CD8-positive, alpha-beta memory T cell (primary cell): ENCODE data around the gene ALDH1A3. TPM values are rescaled to one million over a fixed set of nuclear protein-coding genes. Genes with fewer than 3 reads are reported as not detected.

Experiments
- CTCF ChIA-PET: fragments of 350-600 bp; sonication (Branson Sonifier 250); formaldehyde crosslinking; loops from one replicate; lab custom pipeline; 2021; ENCODE audit warnings: antibody characterized with exemption; lab: Charles Lee
- POLR2A ChIA-PET: fragments of 350-600 bp; sonication (Branson Sonifier 250); formaldehyde crosslinking; loops from one replicate; lab custom pipeline; 2021; ENCODE audit warnings: antibody characterized with exemption; lab: Charles Lee
- DNase-seq, 5 donors: peaks; one replicate each; pipeline versions ENCODE4 v3.0.0 to v3.0.0-alpha.2; 2020 to 2022; ENCODE audit warnings: mixed read lengths in 1 of 5
- H3K27ac ChIP-seq: one replicate; pipeline ENCODE4 v1.7.0; 2013; ENCODE audit warnings: low read depth, mild to moderate bottlenecking, low read length, moderate library complexity
- H3K27me3 ChIP-seq: 2 replicates; pipeline ENCODE4 v1.7.0; 2013; ENCODE audit warnings: low read length, mild to moderate bottlenecking; ENCODE audit not compliant: insufficient read depth, poor library complexity, severe bottlenecking
- H3K36me3 ChIP-seq: 2 replicates; pipeline ENCODE4 v1.7.0; 2013; ENCODE audit warnings: mild to moderate bottlenecking, low read length, moderate library complexity; ENCODE audit not compliant: insufficient read depth
- H3K4me1 ChIP-seq: 2 replicates; pipeline ENCODE4 v1.7.0; 2013; ENCODE audit warnings: mild to moderate bottlenecking, low read length, moderate library complexity; ENCODE audit not compliant: insufficient read depth
- H3K4me3 ChIP-seq: 2 replicates; pipeline ENCODE4 v1.7.0; 2013; ENCODE audit warnings: mild to moderate bottlenecking, low read length
- H3K9me3 ChIP-seq: 2 replicates; pipeline ENCODE4 v1.7.0; 2013; ENCODE audit warnings: mild to moderate bottlenecking, low read length
- H3K27ac Mint-ChIP-seq, 8 donors: one replicate each; pipeline ENCODE4 v1.8.0; 2020 to 2021; ENCODE audit warnings: mixed read lengths in 8 of 8, mild to moderate bottlenecking in 6 of 8, inconsistent platforms in 3 of 8, moderate library complexity in 3 of 8
- H3K27me3 Mint-ChIP-seq, 2 donors: one replicate each; pipeline ENCODE4 v1.8.0; 2020 to 2021; ENCODE audit warnings: mixed read lengths in 2 of 2, mild to moderate bottlenecking in 1 of 2, moderate library complexity in 1 of 2
- H3K36me3 Mint-ChIP-seq, 3 donors: one replicate each; pipeline ENCODE4 v1.8.0; 2020 to 2021; ENCODE audit warnings: mixed read lengths in 3 of 3, inconsistent platforms in 1 of 3, mild to moderate bottlenecking in 1 of 3
- H3K4me1 Mint-ChIP-seq, 3 donors: one replicate each; pipeline ENCODE4 v1.8.0; 2020 to 2021; ENCODE audit warnings: mixed read lengths in 3 of 3, inconsistent platforms in 1 of 3, mild to moderate bottlenecking in 1 of 3
- H3K4me3 Mint-ChIP-seq, 7 donors: one replicate each; pipeline ENCODE4 v1.8.0; 2020 to 2021; ENCODE audit warnings: mixed read lengths in 7 of 7, mild to moderate bottlenecking in 6 of 7, moderate library complexity in 4 of 7, inconsistent platforms in 2 of 7
- H3K9me3 Mint-ChIP-seq, 5 donors: one replicate each; pipeline ENCODE4 v1.8.0; 2020 to 2022; ENCODE audit warnings: mixed read lengths in 5 of 5, mild to moderate bottlenecking in 3 of 5, moderate library complexity in 2 of 5, inconsistent platforms in 1 of 5
- polyA plus RNA-seq: library from polyadenylated mRNA; unstranded; fragments of 300-500 nt; fragmentation: Illumina TruSeq; gene quantifications from one replicate; pipeline ENCODE4 v1.2.3, GENCODE V29; 2021
- total RNA-seq, 2 experiments: library from RNA; stranded (reverse); gene quantifications; one replicate each; pipeline ENCODE4 v1.2.3, GENCODE V29; 2021

ALDH1A3 gene
- total and polyA plus RNA-seq, 3 experiments from 2014 or later, result not detected

- H3K4me1 Mint-ChIP-seq, result no peaks in the 10 kb centered on the region
- H3K36me3 Mint-ChIP-seq, result peaks cover 0 to 2% (median 0%) of the 10 kb centered on the region in 3 donors
- no peaks in the 10 kb centered on the region for H3K27me3 ChIP-seq
- H3K27me3 Mint-ChIP-seq, result peaks cover 6 to 27% of the 10 kb centered on the region in 2 donors
- no peak for DNase-seq
- no peaks in the 10 kb centered on the region for H3K36me3 ChIP-seq
- no peak overlapping the region for H3K27ac ChIP-seq
- no peak overlapping the region for H3K4me3 Mint-ChIP-seq
- ChIA-PET CTCF (interaction anchor here (1.5 kb wide), 1 partner anchor 11 kb away, joined by 6 read pairs; no protein-coding TSS in a partner anchor), POLR2A (no interaction called here)
- no peak overlapping the region for H3K4me3 ChIP-seq
- H3K9me3 Mint-ChIP-seq, result no peaks in the 10 kb centered on the region
- peak overlapping the region in 1 of 8 donors; percentile 70 for H3K27ac Mint-ChIP-seq
- H3K9me3 ChIP-seq, result no peaks in the 10 kb centered on the region
- H3K4me1 ChIP-seq, result no peaks in the 10 kb centered on the region
Observed at GRCh38 chr15:100861511-100861991, 18.1 kb upstream of the ALDH1A3 start.

GRCh38 chr15:100862162-100862561 lies 17.5 kb upstream of the ALDH1A3 start:
- H3K36me3 Mint-ChIP-seq, result peaks cover 0 to 2% (median 0%) of the 10 kb centered on the region in 3 donors
- ChIA-PET POLR2A (no interaction called here), CTCF (interaction anchor here (1.5 kb wide), 1 partner anchor 11 kb away, joined by 6 read pairs; no protein-coding TSS in a partner anchor)
- no peak for DNase-seq
- H3K4me3 ChIP-seq, result no peak overlapping the region
- H3K4me3 Mint-ChIP-seq, result no peak overlapping the region
- no peaks in the 10 kb centered on the region for H3K4me1 ChIP-seq
- H3K9me3 Mint-ChIP-seq, result no peaks in the 10 kb centered on the region
- peaks cover 6 to 27% of the 10 kb centered on the region in 2 donors for H3K27me3 Mint-ChIP-seq
- no peaks in the 10 kb centered on the region for H3K27me3 ChIP-seq
- no peak overlapping the region for H3K27ac ChIP-seq
- H3K27ac Mint-ChIP-seq, result no peak overlapping the region
- H3K36me3 ChIP-seq, result no peaks in the 10 kb centered on the region
- no peaks in the 10 kb centered on the region for H3K4me1 Mint-ChIP-seq
- no peaks in the 10 kb centered on the region for H3K9me3 ChIP-seq

- Histone ChIP-seq H3K27me3 (no peaks in the 10 kb centered on the region), H3K4me1 (no peaks in the 10 kb centered on the region), H3K27ac (no peak overlapping the region), H3K4me3 (no peak overlapping the region), H3K9me3 (no peaks in the 10 kb centered on the region), H3K36me3 (no peaks in the 10 kb centered on the region)
- Mint-ChIP-seq H3K27me3 (peaks cover 6 to 27% of the 10 kb centered on the region in 2 donors), H3K4me1 (no peaks in the 10 kb centered on the region), H3K9me3 (no peaks in the 10 kb centered on the region), H3K36me3 (peaks cover 0 to 2% (median 0%) of the 10 kb centered on the region in 3 donors), H3K27ac (no peak overlapping the region), H3K4me3 (no peak overlapping the region)
- DNase-seq, result no peak
- POLR2A ChIA-PET, result no interaction called here
- CTCF ChIA-PET, result interaction anchor here (1.8 kb wide), 1 partner anchor 10 kb away, joined by 6 read pairs; no protein-coding TSS in a partner anchor
Observed at GRCh38 chr15:100863075-100863795, 16.4 kb upstream of the ALDH1A3 start.

- Histone ChIP-seq H3K4me3 (no peak overlapping the region), H3K27ac (no peak overlapping the region), H3K4me1 (no peaks in the 10 kb centered on the region), H3K36me3 (no peaks in the 10 kb centered on the region), H3K27me3 (no peaks in the 10 kb centered on the region), H3K9me3 (no peaks in the 10 kb centered on the region)
- H3K36me3 Mint-ChIP-seq, result peaks cover 0 to 2% (median 0%) of the 10 kb centered on the region in 3 donors
- H3K27me3 Mint-ChIP-seq, result peaks cover 5 to 27% of the 10 kb centered on the region in 2 donors
- no peaks in the 10 kb centered on the region for H3K4me1 Mint-ChIP-seq
- ChIA-PET CTCF (interaction anchor here (1.8 kb wide), 1 partner anchor 9 kb away, joined by 6 read pairs; no protein-coding TSS in a partner anchor), POLR2A (no interaction called here)
- no peak overlapping the region for H3K4me3 Mint-ChIP-seq
- H3K27ac Mint-ChIP-seq, result no peak overlapping the region
- no peak for DNase-seq
- H3K9me3 Mint-ChIP-seq, result no peaks in the 10 kb centered on the region
Observed at GRCh38 chr15:100863796-100864267, 15.8 kb upstream of the ALDH1A3 start.

GRCh38 chr15:100866386-100867330 lies 13.0 kb upstream of the ALDH1A3 start:
- ChIA-PET CTCF (interaction anchor here (1.4 kb wide), 1 partner anchor 9 kb away, joined by 4 read pairs; no protein-coding TSS in a partner anchor), POLR2A (no interaction called here)
- Histone ChIP-seq H3K9me3 (no peaks in the 10 kb centered on the region), H3K4me3 (no peak overlapping the region), H3K27ac (no peak overlapping the region), H3K27me3 (no peaks in the 10 kb centered on the region), H3K36me3 (no peaks in the 10 kb centered on the region), H3K4me1 (no peaks in the 10 kb centered on the region)
- Mint-ChIP-seq H3K4me1 (no peaks in the 10 kb centered on the region), H3K27me3 (peaks cover 4 to 22% of the 10 kb centered on the region in 2 donors), H3K9me3 (no peaks in the 10 kb centered on the region), H3K27ac (peak overlapping the region in 1 of 8 donors; percentile 58), H3K4me3 (no peak overlapping the region), H3K36me3 (no peaks in the 10 kb centered on the region)
- DNase-seq, result no peak

- Histone ChIP-seq H3K4me3 (no peak overlapping the region), H3K9me3 (no peaks in the 10 kb centered on the region), H3K4me1 (no peaks in the 10 kb centered on the region), H3K27ac (no peak overlapping the region), H3K36me3 (no peaks in the 10 kb centered on the region), H3K27me3 (no peaks in the 10 kb centered on the region)
- Mint-ChIP-seq H3K4me3 (no peak overlapping the region), H3K9me3 (no peaks in the 10 kb centered on the region), H3K36me3 (no peaks in the 10 kb centered on the region), H3K4me1 (no peaks in the 10 kb centered on the region), H3K27me3 (peaks cover 4 to 18% of the 10 kb centered on the region in 2 donors), H3K27ac (no peak overlapping the region)
- DNase-seq, result no peak
- CTCF ChIA-PET, result no interaction called here
- POLR2A ChIA-PET, result no interaction called here
Observed at GRCh38 chr15:100867433-100867832, 12.2 kb upstream of the ALDH1A3 start.

- Mint-ChIP-seq H3K27ac (no peak overlapping the region), H3K4me3 (no peak overlapping the region), H3K27me3 (peaks cover 8 to 18% of the 10 kb centered on the region in 2 donors), H3K4me1 (no peaks in the 10 kb centered on the region), H3K36me3 (no peaks in the 10 kb centered on the region), H3K9me3 (no peaks in the 10 kb centered on the region)
- Histone ChIP-seq H3K4me3 (no peak overlapping the region), H3K9me3 (no peaks in the 10 kb centered on the region), H3K4me1 (no peaks in the 10 kb centered on the region), H3K27me3 (no peaks in the 10 kb centered on the region), H3K36me3 (no peaks in the 10 kb centered on the region), H3K27ac (no peak overlapping the region)
- POLR2A ChIA-PET, result no interaction called here
- CTCF ChIA-PET, result interaction anchor here (0.8 kb wide), 1 partner anchor 242 kb away, joined by 3 read pairs; no protein-coding TSS in a partner anchor
- DNase-seq, result no peak
Observed at GRCh38 chr15:100869151-100869999, 10.3 kb upstream of the ALDH1A3 start.
